WERI-Rb-1 (cell line): ENCODE measurements around the gene RRP1B.

ENCODE experiments used
- DNase-seq: peaks from one replicate; pipeline ENCODE4 v3.0.0-alpha.2; 2020
- H3K27ac ChIP-seq: fragments of 250-450 bp; sonication (Bioruptor Pico); 2 replicates; pipeline ENCODE4 v1.5.1; 2020; ENCODE audit warnings: mild to moderate bottlenecking, moderate library complexity
- H3K27me3 ChIP-seq: fragments of 250-450 bp; sonication (Bioruptor Pico); 2 replicates; pipeline ENCODE4 v1.5.1; 2021; ENCODE audit warnings: mild to moderate bottlenecking, low read depth, moderate library complexity; ENCODE audit not compliant: insufficient read depth, severe bottlenecking
- H3K36me3 ChIP-seq: fragments of 250-450 bp; sonication (Bioruptor Pico); 2 replicates; pipeline ENCODE4 v1.5.1; 2020; ENCODE audit warnings: mild to moderate bottlenecking, moderate library complexity
- H3K4me3 ChIP-seq: 2 replicates; pipeline ENCODE4 v1.5.1; 2011; ENCODE audit warnings: low read depth, mild to moderate bottlenecking, control low read depth, low read length
- H3K9me3 ChIP-seq: fragments of 250-450 bp; sonication (Bioruptor Pico); 2 replicates; pipeline ENCODE4 v1.5.1; 2021; ENCODE audit warnings: mild to moderate bottlenecking, moderate library complexity; ENCODE audit not compliant: severe bottlenecking
- CTCF ChIP-seq: IDR thresholded peaks from 2 replicates; pipeline ENCODE4 v1.5.1; 2011; ENCODE audit warnings: low read depth, mild to moderate bottlenecking, control low read depth, inconsistent platforms, low read length

Gene RRP1B

GRCh38 chr21:43626390-43626789 is 33.0 kb upstream of the RRP1B start:
- no peak overlapping the region for H3K27ac ChIP-seq
- no peaks in the 10 kb centered on the region for H3K9me3 ChIP-seq
- no peak for DNase-seq
- TF ChIP-seq CTCF: no peak
- no peak overlapping the region for H3K4me3 ChIP-seq
- H3K36me3 ChIP-seq: peaks cover 15% of the 10 kb centered on the region
- no peaks in the 10 kb centered on the region for H3K27me3 ChIP-seq

- no peak for DNase-seq
- no peaks in the 10 kb centered on the region for H3K9me3 ChIP-seq
- H3K36me3 ChIP-seq: peaks cover 15% of the 10 kb centered on the region
- no peak overlapping the region for H3K27ac ChIP-seq
- no peaks in the 10 kb centered on the region for H3K27me3 ChIP-seq
- H3K4me3 ChIP-seq: no peak overlapping the region
- TF ChIP-seq CTCF: no peak
These were observed 31.8 kb upstream of the RRP1B start for GRCh38 chr21:43627527-43627926.

GRCh38 chr21:43631411-43632107 is 27.8 kb upstream of the RRP1B start:
- Histone ChIP-seq H3K9me3 (no peaks in the 10 kb centered on the region), H3K36me3 (peaks cover 15% of the 10 kb centered on the region), H3K27ac (no peak overlapping the region), H3K27me3 (no peaks in the 10 kb centered on the region), H3K4me3 (no peak overlapping the region)
- no peak for TF ChIP-seq CTCF
- DNase-seq: no peak

GRCh38 chr21:43632373-43632905 is 26.9 kb upstream of the RRP1B start:
- Histone ChIP-seq H3K9me3 (no peaks in the 10 kb centered on the region), H3K36me3 (peaks cover 15% of the 10 kb centered on the region), H3K27me3 (no peaks in the 10 kb centered on the region), H3K27ac (no peak overlapping the region), H3K4me3 (no peak overlapping the region)
- no peak for TF ChIP-seq CTCF
- DNase-seq: no peak

- no peak for DNase-seq
- H3K27ac ChIP-seq: no peak overlapping the region
- H3K36me3 ChIP-seq: peaks cover 6% of the 10 kb centered on the region
- H3K9me3 ChIP-seq: no peaks in the 10 kb centered on the region
- H3K27me3 ChIP-seq: no peaks in the 10 kb centered on the region
- TF ChIP-seq CTCF: no peak
- H3K4me3 ChIP-seq: no peak overlapping the region
These were observed 24.7 kb upstream of the RRP1B start for GRCh38 chr21:43634618-43635017.

GRCh38 chr21:43635436-43635835 is 23.9 kb upstream of the RRP1B start:
- H3K27ac ChIP-seq: no peak overlapping the region
- H3K9me3 ChIP-seq: no peaks in the 10 kb centered on the region
- peaks cover 4% of the 10 kb centered on the region for H3K36me3 ChIP-seq
- no peak for DNase-seq
- no peaks in the 10 kb centered on the region for H3K27me3 ChIP-seq
- no peak overlapping the region for H3K4me3 ChIP-seq
- no peak for TF ChIP-seq CTCF
